ENCODE results near the gene PDGFRB.

Gene PDGFRB

GRCh38 chr5:150106674-150107426, 48.8 kb downstream of the PDGFRB start (continued):
- TF ChIP-seq REST (tag by site-specific recombination; IDR thresholded peaks at IDR 0.05) (no peak), ZNF600 (tag by site-specific recombination; IDR thresholded peaks at IDR 0.05) (peak; percentile 60), ZNF701 (tag by site-specific recombination; IDR thresholded peaks at IDR 0.05) (no peak), OSR2 (tag by site-specific recombination; IDR thresholded peaks at IDR 0.05) (0 out of 2 replicates have a peak, but pooled peaks have one; percentile 23), ZNF423 (tag by site-specific recombination; IDR thresholded peaks at IDR 0.05) (no peak), ZNF280D (tag by site-specific recombination; IDR thresholded peaks at IDR 0.05) (no peak), ZBTB21 (tag by site-specific recombination; IDR thresholded peaks at IDR 0.05) (no peak), HOXC10 (CRISPR knock-in tag; IDR thresholded peaks at IDR 0.05) (no peak), ZNF670 (tag by site-specific recombination; IDR thresholded peaks at IDR 0.05; ENCODE audit: low read depth) (no peak), ELK4 (IDR thresholded peaks at IDR 0.05; ENCODE audit: borderline replicate concordance, low read depth, low read length) (no peak), ZNF692 (tag by site-specific recombination; IDR thresholded peaks at IDR 0.05) (no peak), ZNF398 (tag by site-specific recombination; IDR thresholded peaks at IDR 0.05) (no peak), ZNF610 (tag by site-specific recombination; IDR thresholded peaks at IDR 0.05; ENCODE audit: borderline replicate concordance) (no peak), YY2 (tag by site-specific recombination; IDR thresholded peaks at IDR 0.05) (no peak), ZNF280C (tag by site-specific recombination; IDR thresholded peaks at IDR 0.05) (no peak), SP7 (tag by site-specific recombination; IDR thresholded peaks at IDR 0.05) (no peak), PRDM1 (tag by site-specific recombination; IDR thresholded peaks at IDR 0.05) (no peak), INSM2 (tag by site-specific recombination; IDR thresholded peaks at IDR 0.05) (no peak), KLF17 (tag by site-specific recombination; IDR thresholded peaks at IDR 0.05) (no peak), ZFHX2 (tag by site-specific recombination; conservative IDR thresholded peaks at IDR 0.05) (peak; percentile 30; the same call in 1 of the 2 replicates), ZNF664 (tag by site-specific recombination; IDR thresholded peaks at IDR 0.05) (no peak), ZSCAN23 (tag by site-specific recombination; IDR thresholded peaks at IDR 0.05) (no peak), ZBTB48 (tag by site-specific recombination; IDR thresholded peaks at IDR 0.05) (no peak)

All from HEK293 (cell line).